NCI-H146 treated with DMSO at 0.1 percent for 48 hours (cell line): ENCODE data around the gene CLCA2.

Experiments
- DNase-seq: peaks from one replicate; lab custom pipeline; 2025; ENCODE audit not compliant: unreplicated experiment; lab: John Stamatoyannopoulos, UW

CLCA2 gene, protein sequence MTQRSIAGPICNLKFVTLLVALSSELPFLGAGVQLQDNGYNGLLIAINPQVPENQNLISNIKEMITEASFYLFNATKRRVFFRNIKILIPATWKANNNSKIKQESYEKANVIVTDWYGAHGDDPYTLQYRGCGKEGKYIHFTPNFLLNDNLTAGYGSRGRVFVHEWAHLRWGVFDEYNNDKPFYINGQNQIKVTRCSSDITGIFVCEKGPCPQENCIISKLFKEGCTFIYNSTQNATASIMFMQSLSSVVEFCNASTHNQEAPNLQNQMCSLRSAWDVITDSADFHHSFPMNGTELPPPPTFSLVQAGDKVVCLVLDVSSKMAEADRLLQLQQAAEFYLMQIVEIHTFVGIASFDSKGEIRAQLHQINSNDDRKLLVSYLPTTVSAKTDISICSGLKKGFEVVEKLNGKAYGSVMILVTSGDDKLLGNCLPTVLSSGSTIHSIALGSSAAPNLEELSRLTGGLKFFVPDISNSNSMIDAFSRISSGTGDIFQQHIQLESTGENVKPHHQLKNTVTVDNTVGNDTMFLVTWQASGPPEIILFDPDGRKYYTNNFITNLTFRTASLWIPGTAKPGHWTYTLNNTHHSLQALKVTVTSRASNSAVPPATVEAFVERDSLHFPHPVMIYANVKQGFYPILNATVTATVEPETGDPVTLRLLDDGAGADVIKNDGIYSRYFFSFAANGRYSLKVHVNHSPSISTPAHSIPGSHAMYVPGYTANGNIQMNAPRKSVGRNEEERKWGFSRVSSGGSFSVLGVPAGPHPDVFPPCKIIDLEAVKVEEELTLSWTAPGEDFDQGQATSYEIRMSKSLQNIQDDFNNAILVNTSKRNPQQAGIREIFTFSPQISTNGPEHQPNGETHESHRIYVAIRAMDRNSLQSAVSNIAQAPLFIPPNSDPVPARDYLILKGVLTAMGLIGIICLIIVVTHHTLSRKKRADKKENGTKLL

DNA sequence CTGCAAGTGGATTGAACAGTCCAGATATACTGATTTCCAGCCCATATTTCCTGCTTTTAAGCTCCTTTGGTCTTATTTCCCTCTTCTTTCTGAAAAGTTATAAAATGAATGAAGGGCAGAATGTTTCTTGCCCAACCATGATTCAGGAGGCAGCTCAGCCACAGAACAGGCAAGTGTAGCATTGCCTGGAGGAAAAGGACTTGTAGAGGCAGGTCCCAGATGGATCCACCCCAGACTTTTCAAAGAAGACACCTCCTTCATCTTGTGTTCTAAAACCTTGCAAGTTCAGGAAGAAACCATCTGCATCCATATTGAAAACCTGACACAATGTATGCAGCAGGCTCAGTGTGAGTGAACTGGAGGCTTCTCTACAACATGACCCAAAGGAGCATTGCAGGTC, at the start of gene CLCA2:
Gene CLCA2, plus strand, starts transcription at position 299 of the 400 bp plus-strand sequence. Its CDS starts 77 bp downstream, at position 376.
- no peak for DNase-seq

DNA sequence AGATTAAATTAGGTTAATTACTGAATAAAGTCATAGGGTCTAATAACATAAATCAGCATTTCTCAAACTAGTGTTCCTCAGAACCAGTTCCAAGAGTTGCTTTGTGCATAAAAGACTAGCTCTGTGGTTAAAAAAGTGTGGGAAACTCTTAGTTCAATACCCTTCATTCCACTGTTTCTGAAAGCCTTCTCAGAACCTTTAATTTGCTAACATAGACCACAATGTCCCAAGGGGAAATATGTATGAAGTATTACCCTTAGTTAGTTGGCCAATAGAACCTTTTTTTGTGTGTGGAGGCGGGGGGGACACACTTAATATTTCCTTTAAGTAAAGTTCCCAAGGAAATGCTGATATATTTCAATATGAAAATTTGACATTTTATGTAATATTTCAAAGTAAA, 48.3 kb upstream of the CLCA2 start:
- no peak for DNase-seq

- no peak for DNase-seq
Observed at GRCh38 chr1:86377341-86377740, 46.6 kb upstream of the CLCA2 start.

DNA sequence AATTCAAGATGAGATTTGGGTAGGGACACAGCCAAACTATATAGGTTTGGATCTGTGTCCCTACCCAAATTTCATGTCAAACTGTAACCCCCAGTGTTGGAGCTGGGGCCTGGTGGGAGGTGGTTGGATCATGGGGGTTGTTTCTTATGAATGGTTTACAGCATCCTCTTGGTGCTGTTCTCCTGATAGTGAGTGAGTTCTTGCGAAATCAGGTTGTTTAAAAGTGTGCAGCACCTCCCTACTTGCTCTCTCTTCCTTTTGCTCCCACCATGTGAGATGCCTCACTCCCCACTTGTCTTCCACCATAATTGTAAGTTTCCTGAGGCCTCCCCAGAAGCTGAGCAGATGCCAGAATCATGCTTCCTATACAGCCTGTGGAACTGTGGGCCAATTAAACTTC, 45.2 kb upstream of the CLCA2 start:
- DNase-seq, result no peak

DNA sequence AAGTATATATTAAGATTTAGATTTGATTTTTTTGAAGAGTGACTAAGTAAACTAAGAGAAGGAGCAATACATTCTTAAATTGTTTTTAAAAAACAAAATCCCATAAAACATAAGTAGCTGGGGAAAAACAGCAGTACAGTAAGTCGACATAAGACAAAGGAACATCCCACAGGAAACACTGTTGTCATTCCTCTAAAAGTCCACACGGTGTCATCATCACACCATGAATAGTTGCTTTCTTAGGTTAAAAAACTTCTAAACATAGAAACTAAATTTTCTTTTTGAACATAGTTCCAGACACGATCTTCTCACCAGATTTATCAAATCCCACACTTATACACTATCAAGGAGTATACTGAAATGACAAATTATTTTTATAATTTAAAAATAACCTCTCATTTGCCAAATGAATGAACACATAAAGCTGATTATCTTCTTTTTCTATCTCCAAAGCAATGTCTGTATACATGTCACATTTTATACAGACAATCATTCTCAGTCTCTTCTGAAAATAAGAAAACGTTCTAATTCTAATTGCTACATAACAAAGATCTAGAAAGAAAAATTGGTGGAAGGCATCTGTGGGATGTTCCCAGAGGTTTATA, 43.6 kb upstream of the CLCA2 start:
- DNase-seq, result peak; percentile 69

- no peak for DNase-seq
Observed at GRCh38 chr1:86381223-86381622, 42.7 kb upstream of the CLCA2 start.

GRCh38 chr1:86382878-86383277, 41.1 kb upstream of the CLCA2 start:
- no peak for DNase-seq

DNA sequence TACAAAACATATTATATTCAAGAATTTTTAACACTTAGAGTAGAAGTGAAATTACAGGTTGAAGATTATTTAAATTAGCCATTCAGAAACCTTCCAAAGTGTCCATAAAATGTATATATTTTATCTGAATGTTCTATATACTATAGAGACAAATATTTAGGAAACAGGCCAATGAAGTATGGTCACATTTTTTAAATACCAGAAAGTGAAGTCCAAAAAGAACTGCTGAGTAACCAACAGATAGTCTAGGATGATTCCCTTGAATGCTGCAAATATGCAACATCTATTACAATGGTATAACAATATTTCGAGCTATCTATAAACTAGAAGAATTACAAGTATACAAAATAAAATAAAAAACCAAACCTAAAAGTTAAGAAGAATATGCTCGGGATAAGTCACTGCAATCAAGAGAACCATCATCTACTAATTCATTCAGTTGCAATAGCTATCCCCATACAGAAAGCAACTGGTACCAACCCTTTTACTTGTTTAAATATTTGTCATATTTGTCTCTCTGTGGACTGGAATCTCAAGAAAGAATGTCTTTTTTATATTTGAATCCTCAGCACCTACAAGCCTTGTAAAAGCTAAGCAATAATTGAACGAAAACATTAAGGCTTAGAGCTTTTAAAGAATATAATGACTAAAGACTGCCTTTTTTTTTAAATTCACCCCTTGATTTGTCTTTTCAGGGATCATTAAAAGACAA, 35.9 kb upstream of the CLCA2 start:
- DNase-seq, result no peak

DNA sequence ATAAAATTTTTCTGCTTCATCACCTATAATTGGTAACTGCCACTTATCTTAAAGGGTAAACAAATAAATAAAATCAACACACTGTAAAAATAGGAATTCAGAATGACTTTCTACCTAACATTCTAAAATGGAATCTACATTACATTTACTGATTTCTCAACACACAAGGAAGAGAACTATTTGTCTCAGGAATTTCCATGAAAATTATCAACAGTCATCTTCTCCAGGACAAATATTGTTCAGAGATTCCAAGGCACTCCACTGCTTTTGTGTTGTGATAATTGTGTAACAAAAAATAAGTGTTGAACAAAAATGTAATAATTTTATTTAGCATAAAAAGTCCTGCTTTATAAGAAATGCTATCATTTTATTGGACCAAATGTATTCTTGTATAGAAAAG, 35.2 kb upstream of the CLCA2 start:
- no peak for DNase-seq

- DNase-seq, result no peak
Observed at GRCh38 chr1:86389307-86389706, 34.7 kb upstream of the CLCA2 start.

DNA sequence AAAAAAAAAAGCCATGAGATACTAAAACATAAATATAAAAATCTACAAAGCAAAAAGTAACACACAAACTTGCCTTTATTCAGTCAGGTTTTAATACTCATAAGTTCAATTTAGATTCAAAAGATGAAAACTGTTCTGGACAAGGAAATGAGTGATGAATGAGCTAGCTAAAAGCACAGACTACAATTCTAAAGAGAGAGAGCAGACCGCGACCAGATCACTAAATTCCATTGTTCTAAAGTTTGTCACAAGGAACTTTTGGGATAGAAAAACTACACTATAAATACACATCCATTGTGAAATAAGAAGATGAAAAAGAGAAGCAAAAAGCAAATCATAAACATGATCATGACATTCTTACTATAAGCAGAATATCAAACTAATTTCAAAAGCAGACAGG, 29.6 kb upstream of the CLCA2 start:
- no peak for DNase-seq

DNA sequence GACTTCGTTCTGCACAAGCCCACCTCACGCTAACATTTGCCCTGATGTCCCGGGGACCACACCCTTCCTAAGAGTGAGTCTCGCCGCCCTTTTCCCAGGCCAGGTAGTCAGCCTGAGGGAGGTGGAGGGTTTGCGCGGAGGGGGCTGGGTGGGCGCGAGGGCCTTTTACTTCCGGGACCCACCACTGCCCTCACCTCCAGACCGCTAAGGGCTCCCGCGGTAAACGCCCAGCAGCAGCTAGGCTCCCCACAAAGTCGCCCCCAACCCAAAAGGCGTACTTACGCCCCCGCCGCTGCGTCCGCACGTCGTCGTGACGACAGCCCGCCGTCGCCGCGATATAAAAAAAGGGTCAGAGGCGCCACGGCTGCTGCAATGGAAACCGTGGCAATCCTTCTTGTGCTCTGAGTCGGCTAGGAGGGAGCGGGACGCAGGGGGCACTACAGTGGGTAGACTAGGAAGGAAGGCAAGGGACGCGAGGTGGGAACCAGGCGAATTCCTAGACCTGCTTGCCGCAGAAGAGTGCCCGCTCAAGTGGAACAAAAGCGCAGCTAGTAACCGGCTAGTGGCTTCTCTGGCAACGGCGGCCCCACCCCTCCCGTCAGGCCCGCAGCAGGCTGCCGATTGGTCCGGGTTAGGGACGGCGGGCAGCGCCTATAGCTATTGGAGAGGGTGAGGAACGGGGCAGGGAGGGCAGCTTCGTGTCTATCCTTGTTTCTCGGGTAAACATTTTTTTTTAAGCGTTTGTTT, 28.0 kb upstream of the CLCA2 start, which contains the start of gene ODF2L:
Gene ODF2L, minus strand, starts transcription at position 573 of the 747 bp plus-strand sequence. CDS start 9,296 bp downstream, outside the sequence.
- peak; percentile 66 for DNase-seq

DNA sequence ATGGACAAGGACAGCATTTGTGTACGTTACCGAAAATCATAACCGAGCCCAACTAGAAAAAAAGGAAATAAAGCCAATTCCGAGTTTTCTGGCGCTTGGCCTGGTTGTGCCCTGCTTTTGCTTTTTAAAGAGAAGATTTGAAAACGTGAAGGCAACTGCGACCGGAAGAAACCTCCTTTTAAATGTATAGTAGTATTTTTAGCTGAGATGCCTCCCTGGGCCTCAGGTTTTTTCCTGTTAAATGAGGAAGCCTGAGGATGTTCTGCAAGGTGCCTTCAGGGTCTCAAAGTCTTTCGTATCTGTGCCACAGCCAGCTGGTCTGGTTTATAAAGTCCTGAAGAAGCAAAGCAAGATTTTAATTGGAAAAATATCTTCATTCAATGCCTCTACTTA, 27.5 kb upstream of the CLCA2 start:
- no peak for DNase-seq

DNA sequence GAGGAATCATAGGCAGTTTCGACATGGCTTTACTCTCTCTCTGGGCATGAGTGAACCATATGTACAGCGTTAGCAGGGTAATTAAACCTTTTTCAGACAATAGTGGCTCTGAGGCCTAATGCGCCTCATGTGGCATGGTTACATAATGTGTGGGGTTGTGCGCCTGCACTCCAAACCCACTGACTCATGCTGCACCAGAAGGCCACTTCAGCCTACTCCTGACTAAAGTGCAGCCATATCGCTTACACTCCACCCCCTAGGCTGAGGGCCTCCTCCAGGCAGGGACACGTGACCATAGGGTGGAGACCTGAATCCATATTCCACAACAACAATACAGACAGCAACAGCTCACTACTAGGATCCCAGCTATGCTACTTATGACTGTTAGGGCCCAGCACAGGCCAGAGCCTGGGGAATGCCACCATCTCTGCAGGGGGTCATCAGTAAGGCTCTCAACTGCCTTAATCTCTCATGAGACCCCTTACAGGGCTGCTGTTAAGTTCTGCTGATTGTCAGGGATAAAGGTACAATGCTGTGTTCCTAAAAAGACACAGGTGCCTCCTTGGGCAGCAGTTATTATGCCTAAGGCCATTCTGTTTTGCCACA, 14.5 kb upstream of the CLCA2 start:
- no peak for DNase-seq

- DNase-seq, result no peak
Observed at GRCh38 chr1:86410879-86411278, 13.1 kb upstream of the CLCA2 start.

DNA sequence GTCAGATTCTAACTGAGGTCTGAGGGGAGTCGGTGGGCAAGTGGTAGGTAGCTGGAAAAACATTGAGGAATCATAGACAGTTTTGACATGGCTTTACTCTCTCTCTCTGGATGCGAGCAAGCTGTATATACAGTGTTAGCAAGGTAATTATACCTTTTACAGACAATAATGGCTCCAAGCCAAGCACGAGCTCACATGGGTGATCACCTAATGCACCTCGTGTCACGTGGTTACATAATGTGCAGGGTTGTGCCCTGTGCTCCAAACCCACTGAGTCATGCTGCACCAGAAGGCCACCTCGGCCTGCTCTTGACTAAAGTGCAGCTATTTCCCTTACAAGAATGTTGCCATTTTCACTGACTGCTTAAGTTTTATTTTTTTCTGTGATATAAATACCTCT, 7.6 kb upstream of the CLCA2 start:
- DNase-seq, result no peak

- DNase-seq, result no peak
Observed at GRCh38 chr1:86419277-86419903, 4.6 kb upstream of the CLCA2 start.

DNA sequence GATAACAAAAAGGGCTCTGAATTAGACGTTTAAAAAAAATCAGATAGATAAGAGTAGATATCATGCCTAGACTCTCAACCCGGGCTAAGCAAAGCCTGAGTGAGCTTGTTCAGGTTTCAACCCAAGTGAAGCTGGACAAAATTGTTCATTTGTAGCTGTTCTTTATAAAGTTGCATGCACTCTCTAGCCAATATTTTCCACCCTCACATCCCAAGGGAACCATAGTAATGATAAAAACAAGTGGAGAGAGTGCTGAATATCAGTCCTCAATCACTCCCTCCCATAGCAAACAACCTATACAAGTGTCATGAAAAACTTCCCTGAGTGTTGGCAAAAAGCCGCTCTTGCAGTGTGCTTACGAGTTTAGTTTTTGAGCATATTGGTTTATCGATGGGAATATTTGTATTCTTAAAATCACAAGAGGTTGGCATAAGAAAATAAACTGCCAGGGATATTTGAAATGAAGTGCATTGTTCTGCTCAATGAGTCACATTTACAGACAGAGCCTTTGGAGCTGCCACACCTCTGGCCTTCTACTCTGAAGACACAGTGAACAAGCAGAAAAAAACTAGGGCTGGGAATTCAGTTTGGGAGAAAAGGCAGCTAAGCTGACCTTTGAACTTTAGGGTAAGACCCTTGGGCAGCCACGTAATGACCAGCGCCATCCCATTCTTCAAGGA, 2.2 kb upstream of the CLCA2 start:
- DNase-seq, result no peak

- no peak for DNase-seq
Observed at GRCh38 chr1:86423473-86423872, 498 bp upstream of the CLCA2 start.
